ENCODE results near the gene USP7.

- no peak for TF ChIP-seq SREBF2 (IDR thresholded peaks at IDR 0.05)
- TF ChIP-seq POLR2A (IDR thresholded peaks at IDR 0.05; ENCODE audit: low read length), result no peak
- TF ChIP-seq SMC3 (IDR thresholded peaks at IDR 0.05), result no peak
- TF ChIP-seq, protein P1, sequence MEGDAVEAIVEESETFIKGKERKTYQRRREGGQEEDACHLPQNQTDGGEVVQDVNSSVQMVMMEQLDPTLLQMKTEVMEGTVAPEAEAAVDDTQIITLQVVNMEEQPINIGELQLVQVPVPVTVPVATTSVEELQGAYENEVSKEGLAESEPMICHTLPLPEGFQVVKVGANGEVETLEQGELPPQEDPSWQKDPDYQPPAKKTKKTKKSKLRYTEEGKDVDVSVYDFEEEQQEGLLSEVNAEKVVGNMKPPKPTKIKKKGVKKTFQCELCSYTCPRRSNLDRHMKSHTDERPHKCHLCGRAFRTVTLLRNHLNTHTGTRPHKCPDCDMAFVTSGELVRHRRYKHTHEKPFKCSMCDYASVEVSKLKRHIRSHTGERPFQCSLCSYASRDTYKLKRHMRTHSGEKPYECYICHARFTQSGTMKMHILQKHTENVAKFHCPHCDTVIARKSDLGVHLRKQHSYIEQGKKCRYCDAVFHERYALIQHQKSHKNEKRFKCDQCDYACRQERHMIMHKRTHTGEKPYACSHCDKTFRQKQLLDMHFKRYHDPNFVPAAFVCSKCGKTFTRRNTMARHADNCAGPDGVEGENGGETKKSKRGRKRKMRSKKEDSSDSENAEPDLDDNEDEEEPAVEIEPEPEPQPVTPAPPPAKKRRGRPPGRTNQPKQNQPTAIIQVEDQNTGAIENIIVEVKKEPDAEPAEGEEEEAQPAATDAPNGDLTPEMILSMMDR (IDR thresholded peaks at IDR 0.05), result no peak
- TF ChIP-seq, protein P2, sequence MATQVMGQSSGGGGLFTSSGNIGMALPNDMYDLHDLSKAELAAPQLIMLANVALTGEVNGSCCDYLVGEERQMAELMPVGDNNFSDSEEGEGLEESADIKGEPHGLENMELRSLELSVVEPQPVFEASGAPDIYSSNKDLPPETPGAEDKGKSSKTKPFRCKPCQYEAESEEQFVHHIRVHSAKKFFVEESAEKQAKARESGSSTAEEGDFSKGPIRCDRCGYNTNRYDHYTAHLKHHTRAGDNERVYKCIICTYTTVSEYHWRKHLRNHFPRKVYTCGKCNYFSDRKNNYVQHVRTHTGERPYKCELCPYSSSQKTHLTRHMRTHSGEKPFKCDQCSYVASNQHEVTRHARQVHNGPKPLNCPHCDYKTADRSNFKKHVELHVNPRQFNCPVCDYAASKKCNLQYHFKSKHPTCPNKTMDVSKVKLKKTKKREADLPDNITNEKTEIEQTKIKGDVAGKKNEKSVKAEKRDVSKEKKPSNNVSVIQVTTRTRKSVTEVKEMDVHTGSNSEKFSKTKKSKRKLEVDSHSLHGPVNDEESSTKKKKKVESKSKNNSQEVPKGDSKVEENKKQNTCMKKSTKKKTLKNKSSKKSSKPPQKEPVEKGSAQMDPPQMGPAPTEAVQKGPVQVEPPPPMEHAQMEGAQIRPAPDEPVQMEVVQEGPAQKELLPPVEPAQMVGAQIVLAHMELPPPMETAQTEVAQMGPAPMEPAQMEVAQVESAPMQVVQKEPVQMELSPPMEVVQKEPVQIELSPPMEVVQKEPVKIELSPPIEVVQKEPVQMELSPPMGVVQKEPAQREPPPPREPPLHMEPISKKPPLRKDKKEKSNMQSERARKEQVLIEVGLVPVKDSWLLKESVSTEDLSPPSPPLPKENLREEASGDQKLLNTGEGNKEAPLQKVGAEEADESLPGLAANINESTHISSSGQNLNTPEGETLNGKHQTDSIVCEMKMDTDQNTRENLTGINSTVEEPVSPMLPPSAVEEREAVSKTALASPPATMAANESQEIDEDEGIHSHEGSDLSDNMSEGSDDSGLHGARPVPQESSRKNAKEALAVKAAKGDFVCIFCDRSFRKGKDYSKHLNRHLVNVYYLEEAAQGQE (IDR thresholded peaks at IDR 0.05), result no peak
Observed at GRCh38 chr16:8971416-8971815, 7.7 kb upstream of the USP7 start.

Data from A549 (cell line).